Suppressor macrophage (primary cell): Measurements from ENCODE around the gene NCKAP1.
"Not testable (repeated sequence)": the region's sequence is repeated elsewhere in the genome, so short reads cannot be mapped to it uniquely, and the experiment has no call there.

Source experiments
- DNase-seq, 4 experiments: peaks; one replicate each; pipeline ENCODE4 v3.0.0-alpha.2; 2020 to 2022

Gene NCKAP1

DNA sequence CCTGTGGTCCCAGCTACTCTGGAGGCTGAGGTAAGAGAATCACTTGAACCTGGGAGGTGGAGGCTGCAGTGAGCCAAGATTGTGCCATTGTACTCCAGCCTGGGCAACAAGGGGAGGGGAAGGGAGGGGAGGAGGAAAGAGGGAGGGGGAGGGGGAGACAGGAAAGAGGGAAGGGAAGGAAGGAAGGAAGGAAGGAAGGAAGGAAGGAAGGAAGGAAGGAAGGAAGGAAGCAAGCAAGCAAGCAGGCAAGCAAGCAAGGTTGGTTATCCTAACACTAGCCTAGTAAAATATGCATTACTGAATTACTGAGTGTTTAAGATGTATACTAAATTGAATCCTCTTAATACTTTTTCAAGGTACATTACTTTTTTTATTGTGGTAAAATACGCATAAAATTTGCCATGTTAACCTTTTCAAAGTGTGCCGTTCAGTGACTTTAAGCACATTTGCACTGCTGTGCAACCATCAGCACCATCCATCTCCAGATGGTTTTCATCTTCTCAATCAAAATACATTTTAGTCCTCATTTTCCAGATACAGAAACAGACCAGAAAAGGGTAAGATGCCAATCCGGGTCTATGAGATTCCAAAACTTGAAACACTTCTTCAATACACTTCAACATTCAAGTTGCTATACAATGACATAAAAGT, 28.9 kb downstream of the NCKAP1 start:
- no peak for DNase-seq

DNA sequence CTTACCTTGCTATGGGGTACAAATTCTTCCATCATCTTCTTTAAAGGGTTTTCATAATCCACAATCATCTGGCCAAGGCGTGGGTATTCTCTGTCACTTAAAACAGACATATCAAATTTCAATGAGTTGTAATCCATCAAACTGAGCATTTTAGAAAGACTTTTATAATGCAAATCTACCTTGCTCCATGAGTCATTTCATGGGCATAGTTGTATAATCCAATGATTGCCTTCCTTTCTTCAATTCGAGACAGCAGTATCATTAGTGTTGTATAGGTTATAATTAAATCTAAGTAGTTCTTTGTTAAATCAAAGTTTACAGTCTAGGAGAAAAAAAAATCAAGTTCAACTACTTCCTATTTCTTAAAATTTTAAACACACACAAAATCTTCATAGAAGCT, 36.3 kb downstream of the NCKAP1 start:
- DNase-seq = no peak

DNA sequence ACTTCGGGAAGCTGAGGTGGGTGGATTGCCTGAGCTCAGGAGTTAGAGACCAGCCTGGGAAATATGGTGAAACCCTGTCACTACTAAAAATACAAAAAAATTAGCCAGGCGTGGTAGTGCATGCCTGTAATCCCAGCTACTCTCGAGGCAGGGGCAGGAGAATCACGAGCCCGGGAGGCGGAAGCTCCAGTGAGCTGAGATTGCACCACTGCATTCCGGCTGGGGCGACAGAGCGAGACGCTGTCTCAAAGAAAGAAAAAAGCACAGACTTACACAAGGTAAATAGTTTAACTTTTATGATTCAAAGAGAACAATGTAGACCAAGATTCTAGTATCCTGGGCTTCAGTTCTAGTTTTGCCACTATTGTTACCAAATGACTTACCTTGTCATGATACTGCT, 37.4 kb downstream of the NCKAP1 start:
- DNase-seq = no peak

DNA sequence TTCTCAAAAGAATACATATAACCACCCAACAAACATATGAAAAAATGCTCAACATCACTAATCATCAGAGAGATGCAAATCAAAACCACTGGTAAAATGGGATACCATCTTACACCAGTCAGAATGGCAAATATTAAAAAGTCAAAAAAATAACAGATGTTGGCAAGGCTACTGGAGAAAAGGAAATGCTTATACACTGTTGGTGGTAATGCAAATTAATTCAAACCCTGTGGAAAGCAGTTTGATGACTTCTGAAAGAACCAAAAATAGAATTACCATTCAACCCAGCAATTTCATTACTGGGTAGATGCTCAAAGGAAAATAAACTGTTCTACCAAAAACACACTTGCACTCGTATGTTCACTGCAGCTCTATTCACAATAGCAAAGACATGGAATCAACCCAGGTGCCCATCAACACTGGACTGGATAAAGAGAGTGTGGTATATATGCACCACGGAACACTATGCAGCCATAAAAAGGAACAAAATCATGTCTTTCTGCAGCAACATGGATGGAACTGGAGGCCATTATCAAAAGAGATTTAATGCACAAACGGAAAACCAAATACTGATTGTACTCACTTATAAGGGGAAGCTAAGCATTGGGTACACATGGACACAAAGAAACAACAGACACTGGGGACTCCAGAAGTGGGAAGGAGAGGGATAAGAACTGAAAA, 38.8 kb downstream of the NCKAP1 start:
- DNase-seq = no peak

DNA sequence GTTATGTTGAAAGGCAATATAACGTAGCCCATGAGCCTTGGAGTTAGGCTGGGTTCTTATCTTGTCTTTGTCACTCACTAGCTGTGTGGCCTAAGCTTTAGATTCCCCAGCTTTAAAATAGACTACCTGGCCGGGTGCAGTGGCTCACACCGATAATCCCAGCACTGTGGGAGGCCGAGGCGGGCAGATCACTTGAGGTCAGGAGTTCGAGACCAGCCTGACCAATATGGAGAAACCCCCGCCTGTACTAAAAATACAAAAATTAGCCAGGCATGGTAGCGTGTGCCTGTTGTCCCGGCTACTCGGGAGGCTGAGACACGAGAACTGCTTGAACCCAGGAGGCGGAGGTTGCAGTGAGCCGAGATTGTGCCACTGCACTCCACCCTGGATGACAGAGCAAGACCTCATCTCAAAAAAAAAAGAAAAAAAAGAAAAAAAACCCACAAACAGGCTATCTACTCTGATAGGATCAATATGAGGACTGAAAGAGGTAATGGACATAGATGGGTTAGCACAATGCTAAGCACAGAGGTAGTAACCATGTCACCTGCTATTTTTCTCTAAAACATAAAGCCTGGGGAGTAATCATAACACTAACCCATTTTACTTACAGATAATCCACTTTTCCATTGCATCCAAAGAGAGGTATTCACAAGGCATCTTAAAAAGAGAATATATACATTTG, 43.9 kb downstream of the NCKAP1 start:
- no peak for DNase-seq

DNA sequence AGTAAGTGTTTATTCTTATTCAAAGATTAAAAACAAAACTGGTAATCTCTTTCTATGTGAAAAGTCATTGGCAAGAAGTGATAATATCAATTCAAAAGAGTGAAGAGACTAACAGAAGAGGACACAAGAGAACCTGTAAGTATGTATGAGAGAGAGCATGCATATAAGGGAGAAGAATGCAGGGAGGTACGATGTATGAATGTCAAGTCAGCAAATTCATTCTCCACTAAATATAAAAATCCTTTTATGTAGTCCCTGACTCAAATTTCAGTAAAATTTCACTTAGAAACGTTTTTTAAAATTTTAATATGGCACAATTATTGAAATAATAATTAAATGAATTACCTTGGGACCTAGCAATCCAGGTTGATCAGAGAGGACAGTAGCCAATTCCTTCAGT, 55.3 kb downstream of the NCKAP1 start:
- DNase-seq = no peak

DNA sequence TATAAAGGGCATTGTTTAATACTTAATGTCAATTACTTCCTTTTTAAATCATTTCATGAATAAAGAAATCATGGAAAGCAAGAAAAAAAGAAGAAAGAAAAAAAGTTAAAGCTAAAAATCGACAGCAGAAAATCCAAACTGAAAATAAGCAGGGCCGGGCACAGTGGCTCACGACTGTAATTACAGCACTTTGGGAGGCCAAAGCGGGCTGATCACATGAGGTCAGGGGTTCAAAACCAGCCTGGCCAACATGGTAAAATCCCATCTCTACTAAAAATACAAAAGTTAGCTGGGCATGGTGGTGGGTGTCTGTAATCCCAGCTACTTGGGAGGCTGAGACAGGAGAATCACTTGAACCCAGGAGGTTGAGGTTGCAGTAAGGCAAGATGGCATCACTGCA, 56.8 kb downstream of the NCKAP1 start:
- not testable (repeated sequence) for DNase-seq

DNA sequence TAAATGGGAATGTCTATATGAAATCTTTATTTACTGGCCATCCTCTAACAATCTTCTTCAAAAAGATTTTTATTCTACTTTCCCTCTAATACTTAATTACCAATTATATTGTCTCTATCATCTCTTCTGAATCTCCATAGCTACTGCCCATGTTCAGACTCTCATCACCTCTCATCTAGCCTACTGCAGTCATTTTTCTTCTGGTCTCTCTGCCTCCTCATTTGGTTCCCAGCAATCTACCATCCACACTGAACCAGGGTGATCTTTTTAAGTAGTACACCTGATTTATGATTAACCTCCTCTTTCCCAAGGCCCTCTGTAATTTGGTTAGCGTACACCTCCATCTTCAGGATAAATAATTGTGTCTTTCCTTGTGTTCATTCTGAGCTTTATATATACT, 57.6 kb downstream of the NCKAP1 start:
- no peak for DNase-seq

DNA sequence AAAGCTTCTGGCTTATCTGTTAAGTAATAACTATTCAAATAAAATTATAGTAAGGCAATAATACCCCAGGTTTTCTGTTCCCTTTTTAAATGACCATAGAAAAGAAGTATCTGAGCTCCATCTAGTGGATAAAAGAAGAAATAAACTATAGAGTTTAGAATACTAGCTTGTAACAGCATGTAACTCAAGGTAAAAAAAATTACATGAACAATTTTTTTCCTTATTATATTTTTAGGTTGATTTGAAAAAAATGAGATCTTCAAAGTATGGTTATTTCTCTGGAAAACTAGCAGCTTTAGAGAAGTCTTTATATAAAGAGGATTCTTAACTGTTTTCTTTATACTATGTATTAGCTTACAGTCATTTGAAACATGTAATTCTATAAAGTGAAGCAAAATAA, 58.1 kb downstream of the NCKAP1 start:
- peak in 2 of 4 experiments; percentile 64 to 75 for DNase-seq

DNA sequence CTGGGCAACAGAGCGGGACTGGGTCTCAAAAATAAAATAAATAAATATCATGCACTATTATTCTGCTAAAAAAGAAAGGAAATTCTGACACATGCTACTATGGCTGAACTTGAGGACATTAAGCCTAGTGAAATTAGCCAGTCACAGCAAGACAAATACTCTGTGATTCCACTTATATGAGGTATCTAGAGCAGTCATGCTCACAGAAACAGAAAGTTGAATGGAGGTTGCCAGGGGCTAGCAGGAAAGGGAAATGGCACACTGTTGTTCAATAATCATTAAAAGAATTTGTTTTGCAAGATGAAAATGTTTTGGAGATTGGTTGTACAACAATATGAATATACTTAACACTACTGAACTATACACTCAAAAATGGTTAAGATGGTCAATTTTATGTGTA, 60.8 kb downstream of the NCKAP1 start:
- no peak for DNase-seq

DNA sequence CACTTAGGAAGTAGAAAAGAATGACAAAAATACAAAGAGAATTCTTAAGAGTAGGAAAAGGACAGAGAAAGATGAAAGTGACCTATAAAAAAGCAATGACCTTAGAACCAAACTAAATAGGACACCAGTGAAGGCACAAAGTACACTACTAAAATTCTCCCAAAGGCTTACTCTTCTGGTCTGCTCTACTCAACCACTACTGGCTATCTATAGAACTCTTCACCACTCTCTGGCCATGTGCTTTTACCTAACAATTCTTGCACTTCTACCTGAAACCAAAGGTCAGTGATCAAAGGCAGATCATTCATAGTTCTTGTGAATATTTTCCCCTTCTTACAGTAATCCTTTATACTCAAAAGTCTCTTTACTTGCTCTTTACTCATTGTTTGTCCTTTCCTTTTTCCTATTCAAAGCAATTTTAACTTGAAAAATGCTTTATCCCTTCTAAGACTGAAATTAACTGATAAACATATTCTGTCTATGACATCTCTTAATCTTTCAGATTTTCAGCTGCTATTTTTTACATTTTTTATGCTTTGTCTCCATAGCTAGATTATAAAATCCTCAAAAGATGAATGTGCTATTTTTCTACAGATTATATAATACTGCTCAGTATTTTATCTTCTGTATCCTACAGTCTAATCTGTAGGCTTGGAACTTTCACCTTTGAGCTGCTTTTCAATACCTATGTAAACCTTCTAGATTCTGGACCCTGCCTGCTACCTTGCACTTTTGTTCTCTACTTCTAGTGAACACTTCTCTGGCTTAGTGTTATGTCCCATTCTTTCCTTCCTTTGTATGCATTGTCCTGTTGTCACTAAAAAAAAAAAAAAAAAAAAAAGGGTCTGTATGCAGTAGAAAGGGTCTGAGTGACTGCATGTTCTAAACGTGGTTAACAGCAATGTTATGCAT, 64.6 kb downstream of the NCKAP1 start:
- no peak for DNase-seq

DNA sequence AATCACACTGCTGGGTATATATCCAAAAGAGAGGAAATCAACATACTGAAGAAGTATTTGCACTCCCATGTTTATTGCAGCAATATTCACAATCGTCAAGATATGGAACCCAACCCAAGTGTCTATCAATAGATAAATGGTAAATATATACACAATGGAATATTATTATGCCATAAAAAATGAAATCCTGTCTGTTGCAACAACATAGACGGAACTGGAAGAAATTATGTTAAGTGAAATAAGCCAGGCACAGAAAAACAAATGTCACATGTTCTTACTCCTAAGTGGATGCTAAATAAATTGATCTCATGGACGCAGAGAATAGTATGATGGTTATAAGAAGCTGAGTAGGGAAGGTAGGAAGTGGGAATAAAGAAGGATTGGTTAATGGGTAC, 65.7 kb downstream of the NCKAP1 start:
- DNase-seq = no peak

DNA sequence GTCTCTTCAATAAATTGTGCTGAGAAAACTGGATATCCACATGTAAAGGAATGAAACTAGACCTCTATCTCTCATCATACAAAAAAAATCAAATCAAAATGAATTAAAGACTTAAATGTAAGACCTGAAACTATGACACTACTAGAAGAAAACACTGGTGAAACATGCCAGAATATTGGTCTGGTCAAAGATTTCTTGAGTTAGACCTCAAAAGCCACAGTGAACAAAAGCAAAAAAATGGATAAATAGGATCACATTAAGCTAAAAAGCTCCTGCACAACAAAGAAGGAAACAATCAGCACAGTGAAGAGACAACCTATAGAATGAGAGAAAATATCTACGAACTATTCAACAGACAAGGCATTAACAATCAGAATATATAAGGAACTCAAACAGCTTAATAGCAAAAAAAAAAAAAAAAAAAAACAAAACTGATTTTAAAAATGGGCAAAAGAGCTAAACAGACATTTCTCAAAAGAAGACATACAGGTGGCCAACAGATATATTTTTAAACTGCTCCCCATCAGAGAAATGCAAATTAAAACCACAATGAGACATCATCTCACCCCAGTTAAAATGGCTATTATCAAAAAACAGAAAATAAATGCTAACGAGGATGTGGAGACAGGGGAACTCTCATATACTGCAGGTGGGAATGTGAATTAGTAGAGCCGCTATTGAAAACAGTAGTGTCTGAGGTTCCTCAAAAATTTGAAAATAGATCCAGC, 66.3 kb downstream of the NCKAP1 start:
- no peak for DNase-seq

DNA sequence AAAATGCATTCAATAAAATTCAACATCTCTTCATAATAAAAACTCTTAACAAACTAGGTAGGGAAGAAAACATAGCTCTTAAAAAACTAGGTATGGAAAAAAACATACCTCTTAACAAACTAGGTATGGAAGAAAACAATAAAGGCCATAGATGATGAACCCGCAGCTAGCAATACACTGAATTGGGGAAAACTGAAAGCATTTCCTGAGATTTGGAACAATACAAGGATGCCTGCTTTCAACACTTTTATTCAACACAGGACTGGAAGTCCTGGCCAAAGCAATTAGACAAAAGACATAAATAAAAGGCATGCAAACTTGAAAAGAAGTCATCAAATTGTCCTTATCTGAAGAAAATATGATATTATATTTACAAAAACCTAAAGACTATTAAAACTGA, 67.8 kb downstream of the NCKAP1 start:
- DNase-seq = no peak

DNA sequence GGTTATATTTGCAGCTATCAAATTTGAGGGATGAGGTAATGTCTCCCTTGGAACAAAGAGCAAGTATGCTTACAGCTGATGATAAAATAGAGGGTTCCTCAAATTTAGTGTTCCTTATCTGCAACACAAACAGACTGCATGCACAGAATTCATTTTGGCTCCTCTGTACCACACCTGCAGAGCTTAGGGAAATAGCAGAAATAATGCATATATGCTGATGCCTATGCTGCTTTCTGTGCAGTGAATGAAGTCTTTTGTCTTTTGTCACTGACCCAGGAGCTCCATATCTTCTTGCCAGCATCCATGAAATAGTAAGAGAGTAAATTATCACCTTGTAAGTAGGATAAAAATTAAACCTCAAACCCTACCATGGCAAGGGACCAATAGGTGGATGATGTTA, 69.8 kb downstream of the NCKAP1 start:
- no peak for DNase-seq

DNA sequence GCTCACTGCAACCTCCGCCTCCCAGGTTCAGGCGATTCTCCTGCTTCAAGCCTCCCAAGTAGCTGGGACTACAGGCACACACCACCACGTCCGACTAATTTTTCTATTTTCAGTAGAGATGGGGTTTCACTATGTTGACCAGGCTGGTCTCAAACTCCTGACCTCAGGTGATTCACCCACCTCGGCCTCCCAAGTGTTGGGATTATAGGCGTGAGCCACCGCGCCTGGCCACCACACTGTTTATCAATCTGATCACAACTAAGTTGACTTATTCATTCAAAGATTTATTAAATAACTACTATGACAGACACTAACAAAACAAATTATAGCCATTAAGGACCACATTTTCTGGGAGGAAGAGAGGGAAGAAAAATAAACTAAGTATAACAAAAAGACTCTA, 71.9 kb downstream of the NCKAP1 start:
- not testable (repeated sequence) for DNase-seq

DNA sequence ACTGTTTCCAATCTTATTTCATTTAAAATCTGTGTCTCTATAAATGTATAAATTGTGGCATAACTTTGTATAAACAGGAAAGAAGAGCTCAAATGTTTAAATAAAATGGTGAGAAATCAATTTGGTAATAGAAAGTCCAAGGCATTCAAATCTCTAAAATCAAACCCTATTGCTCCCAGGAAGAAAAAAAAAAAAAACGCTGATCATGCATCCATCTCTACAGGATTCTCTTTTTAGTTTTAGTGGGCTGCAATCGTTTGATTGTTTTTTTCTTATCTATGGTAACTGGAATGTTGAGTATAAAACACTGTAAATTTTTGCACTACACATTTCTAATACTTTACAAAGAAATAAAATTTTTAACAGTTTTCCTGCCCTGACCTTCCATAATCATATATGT, 75.6 kb downstream of the NCKAP1 start:
- no peak for DNase-seq

DNA sequence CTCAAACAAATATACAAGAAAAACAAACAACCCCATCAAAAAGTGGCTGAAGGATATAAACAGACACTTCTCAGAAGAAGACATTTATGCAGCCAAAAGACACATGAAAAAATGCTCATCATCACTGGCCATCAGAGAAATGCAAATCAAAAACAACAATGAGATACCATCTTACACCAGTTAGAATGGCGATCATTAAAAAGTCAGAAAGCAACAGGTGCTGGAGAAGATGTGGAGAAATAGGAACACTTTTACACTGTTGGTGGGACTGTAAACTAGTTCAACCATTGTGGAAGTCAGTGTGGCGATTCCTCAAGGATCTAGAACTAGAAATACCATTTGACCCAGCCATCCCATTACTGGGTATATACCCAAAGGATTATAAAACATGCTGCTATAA, 77.4 kb downstream of the NCKAP1 start:
- not testable (repeated sequence) for DNase-seq

DNA sequence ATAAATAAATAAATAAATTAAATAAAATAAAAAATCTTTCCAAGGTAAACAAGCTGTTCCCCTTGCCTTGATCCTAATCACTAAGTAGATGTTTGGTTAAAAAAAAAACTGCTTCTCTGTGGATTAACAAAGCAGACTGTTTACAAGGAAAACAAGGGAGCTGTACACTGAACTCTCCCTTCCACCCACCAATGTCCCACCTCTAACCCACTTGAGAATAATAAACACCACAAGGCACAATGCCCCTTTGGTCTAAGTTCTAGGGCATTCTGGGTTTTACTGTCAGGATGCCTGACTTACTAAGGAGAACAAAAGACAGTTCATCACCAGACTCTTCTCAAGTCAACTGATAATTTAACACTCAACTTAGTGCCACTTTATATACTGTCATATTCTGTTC, 83.5 kb downstream of the NCKAP1 start:
- DNase-seq = no peak

DNA sequence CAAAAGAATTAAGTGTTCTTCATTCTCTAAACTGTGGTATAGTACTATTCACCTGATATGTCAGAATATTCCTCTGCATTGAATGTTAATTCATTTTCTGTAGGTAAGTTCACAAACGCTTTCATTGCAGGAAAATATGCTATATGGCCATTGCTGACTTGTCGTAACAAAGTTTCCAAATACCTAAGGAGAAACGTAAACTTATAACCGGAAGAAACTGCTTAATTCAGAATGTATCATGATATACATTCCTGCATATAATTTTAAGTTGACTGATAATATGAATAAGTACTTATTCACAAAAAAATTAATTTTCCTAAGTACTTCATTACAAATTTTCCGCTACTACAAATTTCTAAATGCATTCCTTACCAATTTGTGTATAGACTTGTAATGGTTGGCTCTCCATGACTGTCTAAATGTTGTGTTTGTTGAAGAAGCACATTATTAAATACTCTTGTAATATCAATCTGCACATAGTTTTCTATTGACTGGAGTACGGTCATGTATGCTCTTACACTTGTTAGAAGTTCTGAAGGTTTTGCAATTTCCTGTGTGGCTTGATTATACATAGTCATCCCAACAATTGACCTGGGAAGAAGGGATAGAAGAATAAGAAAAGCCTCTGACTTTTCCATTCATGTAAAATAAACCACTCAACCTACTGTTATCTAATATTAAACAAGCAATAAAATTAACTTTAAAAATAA, 85.4 kb downstream of the NCKAP1 start:
- DNase-seq = no peak

DNA sequence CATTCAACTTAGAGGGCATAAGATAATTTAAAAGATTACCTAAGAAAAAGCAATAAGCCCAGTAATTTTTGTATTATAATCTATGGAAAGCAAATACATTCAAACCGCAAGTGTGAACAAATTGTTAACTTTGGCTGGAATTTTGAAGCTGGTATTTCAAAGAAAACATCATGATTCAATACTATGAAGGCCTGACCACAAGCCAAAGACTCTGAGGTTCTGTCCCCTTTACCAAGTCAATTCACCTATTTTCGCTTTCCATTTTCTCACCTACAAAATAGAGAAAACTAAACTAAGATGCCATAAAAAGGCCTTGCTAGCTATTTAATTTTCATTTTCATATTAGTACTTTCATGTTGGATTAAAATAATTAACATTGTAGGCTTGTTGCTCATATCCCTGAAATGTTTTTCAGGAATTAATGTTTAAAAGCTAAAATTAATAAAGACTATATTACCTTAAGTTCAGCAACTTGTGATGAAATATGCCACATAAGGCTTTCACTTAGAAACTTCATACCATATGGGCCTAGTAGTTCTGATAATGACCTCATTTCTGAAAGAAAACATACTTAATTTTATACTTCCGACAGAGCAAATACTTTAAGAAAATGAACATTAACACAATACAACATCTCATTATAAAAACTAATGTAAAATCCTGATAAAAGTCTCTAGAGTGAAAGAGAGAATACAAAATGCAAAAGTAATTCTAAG, 86.2 kb downstream of the NCKAP1 start:
- no peak for DNase-seq
